ENCODE data around the gene CXCL3.

The CXCL3 gene

GRCh38 chr4:74055096-74055495 lies 16.6 kb upstream of the CXCL3 start:
- DNase-seq = peak; percentile 18

GRCh38 chr4:74054483-74055047 lies 16.1 kb upstream of the CXCL3 start:
- DNase-seq = no peak

GRCh38 chr4:74047152-74047551 lies 8.7 kb upstream of the CXCL3 start:
- no peak for DNase-seq

- DNase-seq = no peak
Measured at GRCh38 chr4:74045772-74046171, 7.3 kb upstream of the CXCL3 start.

- no peak for DNase-seq
Measured at GRCh38 chr4:74045247-74045646, 6.8 kb upstream of the CXCL3 start.

- DNase-seq = no peak
Measured at GRCh38 chr4:74044677-74045076, 6.2 kb upstream of the CXCL3 start.

GRCh38 chr4:74042681-74043080 lies 4.2 kb upstream of the CXCL3 start:
- peak; percentile 44 for DNase-seq

- no peak for DNase-seq
Measured at GRCh38 chr4:74041418-74041817, 2.9 kb upstream of the CXCL3 start.

- no peak for DNase-seq
Measured at GRCh38 chr4:74039315-74039763, 850 bp upstream of the CXCL3 start.

GRCh38 chr4:74038086-74038424 lies 434 bp downstream of the CXCL3 start:
- no peak for DNase-seq

GRCh38 chr4:74037076-74037955 lies 1.2 kb downstream of the CXCL3 start:
- DNase-seq = no peak

- DNase-seq = no peak
Measured at GRCh38 chr4:74033739-74034138, 4.8 kb downstream of the CXCL3 start.

GRCh38 chr4:74032064-74032463 lies 6.4 kb downstream of the CXCL3 start:
- DNase-seq = peak; percentile 61

GRCh38 chr4:74031576-74031975 lies 6.9 kb downstream of the CXCL3 start:
- DNase-seq = no peak

- no peak for DNase-seq
Measured at GRCh38 chr4:74030285-74030684, 8.2 kb downstream of the CXCL3 start.

GRCh38 chr4:74028504-74028903 lies 10.0 kb downstream of the CXCL3 start:
- no peak for DNase-seq

- DNase-seq = no peak
Measured at GRCh38 chr4:74023709-74024108, 14.8 kb downstream of the CXCL3 start.

- no peak for DNase-seq
Measured at GRCh38 chr4:74021601-74022000, 16.9 kb downstream of the CXCL3 start.

- no peak for DNase-seq
Measured at GRCh38 chr4:74018771-74019170, 19.7 kb downstream of the CXCL3 start.

- DNase-seq = no peak
Measured at GRCh38 chr4:74018116-74018515, 20.4 kb downstream of the CXCL3 start.

- DNase-seq = peak; percentile 41
Measured at GRCh38 chr4:74016068-74016467, 22.4 kb downstream of the CXCL3 start.

GRCh38 chr4:74015126-74015780 lies 23.2 kb downstream of the CXCL3 start:
- no peak for DNase-seq

GRCh38 chr4:74014332-74014731 lies 24.2 kb downstream of the CXCL3 start:
- DNase-seq = no peak

- DNase-seq = no peak
Measured at GRCh38 chr4:74013264-74013663, 25.2 kb downstream of the CXCL3 start.

Measured in DMS153 (cell line).